Gastrocnemius medialis (tissue), 4 donors: ENCODE results near the gene IFFO2. TPM values are rescaled to one million over a fixed set of nuclear protein-coding genes. Genes with fewer than 3 reads are reported as not detected.
A peak's percentile ranks its signal among the peaks of the same experiment; 100 is the strongest.

ENCODE experiments used
- ATAC-seq, 2 donors: fragments of 150-250 bp; one replicate each; pipeline ENCODE4 v1.9.1; 2016
- DNase-seq, 2 donors: peaks; one replicate each; pipeline ENCODE4 v3.0.0-alpha.2; 2019
- H3K27ac ChIP-seq, 4 donors: fragments of 200-600 bp; sonication (generic); 1 replicate in 1 of 4; 2 replicates in 3 of 4; pipeline ENCODE4 v1.5.1; 2016 to 2018; ENCODE audit warnings: mild to moderate bottlenecking in 2 of 4, moderate library complexity in 1 of 4
- H3K27me3 ChIP-seq, 3 donors: fragments of 200-600 bp; sonication (generic) in 2 of 3; 1 replicate in 1 of 3; 2 replicates in 2 of 3; pipeline versions ENCODE4 v1.5.1 to v1.6.0; 2016 to 2019; ENCODE audit warnings: mild to moderate bottlenecking in 1 of 3, moderate library complexity in 1 of 3
- H3K36me3 ChIP-seq, 2 donors: fragments of 200-600 bp; sonication (generic) in 1 of 2; one replicate each; pipeline ENCODE4 v1.5.1; 2017 to 2018
- H3K4me1 ChIP-seq, 2 donors: fragments of 200-600 bp; sonication (generic) in 1 of 2; one replicate each; pipeline ENCODE4 v1.5.1; 2016 to 2017; ENCODE audit warnings: mild to moderate bottlenecking in 2 of 2
- H3K4me3 ChIP-seq, 4 donors: fragments of 200-600 bp; sonication (generic) in 3 of 4; 1 replicate in 1 of 4; 2 replicates in 3 of 4; pipeline ENCODE4 v1.5.1; 2016 to 2019; ENCODE audit warnings: mild to moderate bottlenecking in 2 of 4
- H3K9me3 ChIP-seq, 3 donors: fragments of 200-600 bp; sonication (generic) in 2 of 3; 1 replicate in 1 of 3; 2 replicates in 2 of 3; pipeline ENCODE4 v1.5.1; 2016 to 2019
- CTCF ChIP-seq, 5 experiments: fragments of 450-650 bp in 3 of 5; fragments of 200-600 bp in 2 of 5; sonication (generic) in 2 of 5; IDR thresholded peaks in 4 of 5; conservative IDR thresholded peaks in 1 of 5; 1 replicate in 4 of 5; 2 replicates in 1 of 5; pipeline ENCODE4 v1.5.1; 2016 to 2019; ENCODE audit warnings: antibody characterized with exemption in 5 of 5, mild to moderate bottlenecking in 3 of 5, moderate library complexity in 3 of 5
- POLR2A ChIP-seq, 2 donors: fragments of 450-650 bp; IDR thresholded peaks; one replicate each; pipeline ENCODE4 v1.6.1; 2017; ENCODE audit warnings: antibody characterized with exemption in 2 of 2, mild to moderate bottlenecking in 2 of 2, moderate library complexity in 2 of 2
- in situ Hi-C, 4 donors: fragments of 200-750 bp; cut with MboI; loops; one replicate each; pipeline versions ENCODE4 v1.15.0 to v1.8.0; 2017; ENCODE audit warnings: low sequenced_read_pairs in 4 of 4
- intact Hi-C: fragments of 100-400 bp; cut with DNase I; formaldehyde crosslinking; loops from one replicate; pipeline ENCODE4 v1.15.1; 2023; ENCODE audit warnings: low total_unique reads
- total RNA-seq, 4 donors: library from RNA; depleted of rRNA; stranded (reverse); fragments of >200 nt; gene quantifications; one replicate each; pipeline versions ENCODE4 v1.1.0 to v1.2.3, GENCODE V29; 2016

The IFFO2 gene
- total RNA-seq, 4 donors from 2014 or later, result 2.1 to 16.3 (median 5.7) TPM

- Histone ChIP-seq H3K4me1 (peaks cover 4 to 5% of the 10 kb centered on the region in 2 donors), H3K27ac (no peak overlapping the region), H3K4me3 (no peak overlapping the region), H3K9me3 (peaks cover 0 to 6% (median 0%) of the 10 kb centered on the region in 3 donors), H3K36me3 (no peaks in the 10 kb centered on the region), H3K27me3 (no peaks in the 10 kb centered on the region)
- no peak for TF ChIP-seq CTCF (IDR thresholded peaks at IDR 0.05 in 4 of 5, conservative IDR thresholded peaks at IDR 0.05 in 1 of 5)
- TF ChIP-seq POLR2A (IDR thresholded peaks at IDR 0.05), result no peak
- in situ Hi-C loops, result no loop called here
- no peak for DNase-seq
- intact Hi-C loops, result no loop called here
- no peak for ATAC-seq
Observed at GRCh38 chr1:18981242-18981641, 24.8 kb upstream of the IFFO2 start.

DNA sequence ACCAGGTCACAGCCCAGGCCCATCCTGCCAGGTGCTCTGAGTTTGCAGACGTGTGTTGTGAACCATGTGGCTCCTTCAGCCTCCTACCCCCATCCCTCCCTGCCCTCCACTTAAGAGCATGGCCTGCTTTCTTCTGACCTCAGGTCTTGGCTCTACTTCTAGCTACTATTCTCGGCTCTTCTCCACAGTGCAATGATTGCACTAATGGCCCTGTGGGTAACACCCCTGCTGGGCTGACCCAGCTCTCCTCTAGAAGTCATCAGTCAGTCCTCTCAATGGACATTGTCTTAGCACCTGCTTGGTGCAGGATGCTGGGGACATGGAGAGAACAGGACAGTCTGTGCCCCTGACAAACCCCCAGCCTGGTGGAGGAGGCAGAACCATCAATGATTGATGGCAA lies 22.2 kb upstream of the IFFO2 start:
- peaks cover 4 to 5% of the 10 kb centered on the region in 2 donors for H3K4me1 ChIP-seq
- in situ Hi-C loops, result no loop called here
- no peak for TF ChIP-seq CTCF (IDR thresholded peaks at IDR 0.05 in 4 of 5, conservative IDR thresholded peaks at IDR 0.05 in 1 of 5)
- peak; percentile 24 for DNase-seq
- intact Hi-C loops, result no loop called here
- no peaks in the 10 kb centered on the region for H3K27me3 ChIP-seq
- H3K27ac ChIP-seq, result peak overlapping the region in 1 of 4 donors; percentile 59
- peak; percentile 78 to 89 for ATAC-seq
- peaks cover 0 to 6% (median 0%) of the 10 kb centered on the region in 3 donors for H3K9me3 ChIP-seq
- no peaks in the 10 kb centered on the region for H3K36me3 ChIP-seq
- no peak overlapping the region for H3K4me3 ChIP-seq

DNA sequence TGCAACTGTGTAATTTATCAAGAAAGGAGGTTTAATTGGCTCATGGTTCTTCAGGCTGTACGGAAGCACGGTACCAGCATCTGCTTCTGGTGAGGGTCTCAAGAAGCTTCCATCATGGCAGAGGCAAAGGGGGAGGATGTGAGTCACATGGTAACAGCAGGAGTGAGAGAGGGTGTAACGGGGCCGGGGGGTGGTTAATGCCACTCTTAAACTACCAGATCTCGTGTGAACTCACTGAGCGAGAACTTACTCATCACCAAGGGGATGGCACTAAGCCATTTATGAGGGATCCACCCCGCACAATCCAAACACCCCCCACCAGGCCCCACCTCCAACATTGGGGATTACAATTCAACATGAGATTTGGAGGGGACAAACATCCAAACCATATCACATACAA lies 21.0 kb upstream of the IFFO2 start:
- no peak for TF ChIP-seq POLR2A (IDR thresholded peaks at IDR 0.05)
- TF ChIP-seq CTCF (IDR thresholded peaks at IDR 0.05 in 4 of 5, conservative IDR thresholded peaks at IDR 0.05 in 1 of 5), result no peak
- H3K9me3 ChIP-seq, result peaks cover 0 to 6% (median 0%) of the 10 kb centered on the region in 3 donors
- peaks cover 5 to 8% of the 10 kb centered on the region in 2 donors for H3K4me1 ChIP-seq
- in situ Hi-C loops (no loop called here), intact Hi-C loops (no loop called here)
- ATAC-seq, result no peak
- H3K4me3 ChIP-seq, result no peak overlapping the region
- no peaks in the 10 kb centered on the region for H3K27me3 ChIP-seq
- DNase-seq, result no peak
- no peak overlapping the region for H3K27ac ChIP-seq
- H3K36me3 ChIP-seq, result no peaks in the 10 kb centered on the region

GRCh38 chr1:18976096-18976495 lies 19.6 kb upstream of the IFFO2 start:
- in situ Hi-C loops (no loop called here), intact Hi-C loops (no loop called here)
- peaks cover 0 to 5% (median 0%) of the 10 kb centered on the region in 3 donors for H3K9me3 ChIP-seq
- TF ChIP-seq POLR2A (IDR thresholded peaks at IDR 0.05) (no peak), CTCF (IDR thresholded peaks at IDR 0.05 in 4 of 5, conservative IDR thresholded peaks at IDR 0.05 in 1 of 5) (no peak)
- no peak overlapping the region for H3K27ac ChIP-seq
- peaks cover 5 to 9% of the 10 kb centered on the region in 2 donors for H3K4me1 ChIP-seq
- DNase-seq, result no peak
- H3K36me3 ChIP-seq, result no peaks in the 10 kb centered on the region
- no peak for ATAC-seq
- no peak overlapping the region for H3K4me3 ChIP-seq
- H3K27me3 ChIP-seq, result no peaks in the 10 kb centered on the region

- H3K9me3 ChIP-seq, result no peaks in the 10 kb centered on the region
- H3K36me3 ChIP-seq, result no peaks in the 10 kb centered on the region
- H3K27me3 ChIP-seq, result no peaks in the 10 kb centered on the region
- no peak for DNase-seq
- in situ Hi-C loops, result loop anchor here in 2 of 4 donors (5.0 kb wide), 2 partner anchors 62 to 72 kb away; partner anchors contain the start of gene ALDH4A1 (in 1 of the 2)
- no peak for ATAC-seq
- H3K4me1 ChIP-seq, result peaks cover 5 to 9% of the 10 kb centered on the region in 2 donors
- no peak overlapping the region for H3K4me3 ChIP-seq
- intact Hi-C loops, result no loop called here
- TF ChIP-seq POLR2A (IDR thresholded peaks at IDR 0.05) (no peak), CTCF (IDR thresholded peaks at IDR 0.05 in 4 of 5, conservative IDR thresholded peaks at IDR 0.05 in 1 of 5) (no peak)
- H3K27ac ChIP-seq, result no peak overlapping the region
Observed at GRCh38 chr1:18974606-18975005, 18.1 kb upstream of the IFFO2 start.
